KMS-11 (cell line): ENCODE measurements around the gene TNKS2.

ENCODE experiments used
- H2AFZ ChIP-seq: fragments of 200-600 bp; sonication (generic); 2 replicates; pipeline ENCODE4 v1.6.1; 2016; ENCODE audit warnings: antibody characterized with exemption, mixed run types, low read depth
- H3K27ac ChIP-seq: fragments of 200-600 bp; sonication (generic); 2 replicates; pipeline ENCODE4 v1.6.1; 2016; ENCODE audit warnings: mild to moderate bottlenecking, mixed run types
- H3K27me3 ChIP-seq: fragments of 200-600 bp; sonication (generic); 2 replicates; pipeline ENCODE4 v1.6.1; 2017; ENCODE audit warnings: mild to moderate bottlenecking, low read depth, mixed run types, moderate library complexity; ENCODE audit not compliant: insufficient read depth
- H3K36me3 ChIP-seq: fragments of 200-600 bp; sonication (generic); 2 replicates; pipeline ENCODE4 v1.6.1; 2017; ENCODE audit warnings: mild to moderate bottlenecking, mixed run types; ENCODE audit not compliant: insufficient read depth
- H3K4me1 ChIP-seq: fragments of 200-600 bp; sonication (generic); 2 replicates; pipeline ENCODE4 v1.6.1; 2016; ENCODE audit warnings: mild to moderate bottlenecking, low read depth, mixed run types; ENCODE audit not compliant: poor library complexity, severe bottlenecking
- H3K4me2 ChIP-seq: fragments of 200-600 bp; sonication (generic); 2 replicates; pipeline ENCODE4 v1.7.0; 2016; ENCODE audit warnings: mild to moderate bottlenecking, mixed run types
- H3K4me3 ChIP-seq: fragments of 200-600 bp; sonication (generic); IDR thresholded peaks from 2 replicates; pipeline ENCODE4 v1.6.1; 2017; ENCODE audit warnings: low read depth, low read length, mixed read lengths; ENCODE audit not compliant: insufficient read depth
- H3K79me2 ChIP-seq: fragments of 200-600 bp; sonication (generic); 2 replicates; pipeline ENCODE4 v1.6.1; 2016; ENCODE audit warnings: low read depth, mixed run types; ENCODE audit not compliant: insufficient read depth
- H3K9ac ChIP-seq: fragments of 200-600 bp; sonication (generic); 2 replicates; pipeline ENCODE4 v1.6.1; 2016; ENCODE audit warnings: mild to moderate bottlenecking, mixed run types
- H4K20me1 ChIP-seq: fragments of 200-600 bp; sonication (generic); 2 replicates; pipeline ENCODE4 v1.6.1; 2016; ENCODE audit warnings: mild to moderate bottlenecking, mixed run types; ENCODE audit not compliant: insufficient read depth
- CTCF ChIP-seq: fragments of 200-600 bp; sonication (generic); conservative IDR thresholded peaks from 2 replicates; pipeline ENCODE4 v1.6.1; 2017; ENCODE audit warnings: low read depth, mild to moderate bottlenecking, antibody characterized with exemption, low read length, moderate library complexity, mixed read lengths

Gene TNKS2

DNA sequence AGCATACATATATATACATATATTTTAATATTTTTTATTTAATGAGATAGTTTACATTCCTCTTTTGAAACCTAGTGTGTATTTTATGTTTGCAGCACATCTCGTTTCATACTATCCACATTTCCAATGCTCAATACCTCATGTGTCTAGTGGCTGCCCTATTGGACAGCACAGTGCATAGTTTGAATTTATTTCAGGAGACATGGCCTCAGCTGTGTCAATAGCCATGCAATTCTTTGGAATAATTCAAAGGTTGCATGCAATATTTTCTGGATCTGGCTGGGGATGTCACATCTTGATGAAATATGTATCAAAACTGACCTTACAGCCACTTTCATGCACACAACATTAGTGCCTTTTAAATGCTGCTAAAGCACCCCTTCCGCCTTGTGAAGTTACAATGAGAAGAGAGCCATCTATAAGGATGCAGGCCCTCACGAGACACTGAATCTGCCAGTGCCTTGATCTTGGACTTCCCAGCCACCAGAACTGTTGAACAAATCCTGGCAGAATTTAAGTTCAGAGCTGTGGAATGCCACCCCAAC is 98.1 kb downstream of the TNKS2 start:
- Histone ChIP-seq H3K4me1 (no peaks in the 10 kb centered on the region), H3K79me2 (no peaks in the 10 kb centered on the region), H3K9ac (no peak overlapping the region), H4K20me1 (no peaks in the 10 kb centered on the region), H3K36me3 (no peaks in the 10 kb centered on the region), H2AFZ (no peak overlapping the region), H3K27ac (no peak overlapping the region), H3K4me3 (no peak overlapping the region), H3K4me2 (no peak overlapping the region), H3K27me3 (no peaks in the 10 kb centered on the region)
- TF ChIP-seq CTCF = no peak

GRCh38 chr10:91897421-91897820 is 99.2 kb downstream of the TNKS2 start:
- H3K79me2 ChIP-seq = no peaks in the 10 kb centered on the region
- H3K4me1 ChIP-seq = no peaks in the 10 kb centered on the region
- H3K36me3 ChIP-seq = no peaks in the 10 kb centered on the region
- H3K9ac ChIP-seq = no peak overlapping the region
- no peak overlapping the region for H3K27ac ChIP-seq
- no peak overlapping the region for H3K4me3 ChIP-seq
- no peaks in the 10 kb centered on the region for H3K27me3 ChIP-seq
- no peaks in the 10 kb centered on the region for H4K20me1 ChIP-seq
- TF ChIP-seq CTCF = no peak
- no peak overlapping the region for H2AFZ ChIP-seq
- H3K4me2 ChIP-seq = no peak overlapping the region

DNA sequence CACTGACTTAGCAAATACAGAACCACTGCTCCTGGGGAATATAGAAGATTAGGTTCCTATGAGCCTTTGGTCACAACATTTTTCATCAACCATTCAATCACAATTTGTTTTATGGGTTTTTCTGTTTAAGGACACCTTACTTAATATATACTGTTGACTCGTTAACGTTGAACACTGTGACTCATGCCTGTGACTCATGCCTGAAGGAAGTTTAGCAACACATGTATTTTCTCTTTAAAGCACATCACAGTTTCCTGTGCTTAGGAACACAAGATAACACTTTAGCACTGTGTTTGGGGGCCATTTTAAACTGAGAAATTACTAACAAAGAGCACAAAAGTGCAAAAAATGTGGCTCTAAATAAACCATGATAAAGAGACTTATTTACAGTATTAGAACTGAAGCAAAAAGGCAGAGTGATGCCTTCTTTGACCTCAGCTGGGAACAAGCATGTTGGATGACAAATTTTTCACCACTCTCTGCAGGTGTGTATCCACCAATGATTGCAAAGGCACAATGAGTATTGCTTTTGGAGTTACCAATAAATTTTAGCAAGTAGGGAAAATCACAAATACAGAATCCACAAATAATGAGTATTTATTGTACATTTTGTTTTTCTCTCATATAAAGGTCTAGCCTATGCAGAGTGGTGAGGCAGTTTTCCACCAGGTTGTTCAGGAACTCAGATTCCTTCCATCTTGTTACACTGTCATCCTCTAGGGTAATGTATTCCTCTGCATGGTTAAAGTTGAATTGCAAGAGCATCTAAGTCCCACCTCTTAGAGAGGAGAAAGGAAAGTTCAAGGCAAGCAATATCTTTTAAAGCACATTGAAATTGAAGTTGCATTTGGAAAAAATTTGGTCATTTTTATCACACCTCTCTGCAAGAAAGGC is 103.8 kb downstream of the TNKS2 start:
- H3K9ac ChIP-seq = no peak overlapping the region
- no peaks in the 10 kb centered on the region for H3K79me2 ChIP-seq
- no peak overlapping the region for H3K4me2 ChIP-seq
- H3K36me3 ChIP-seq = no peaks in the 10 kb centered on the region
- no peak for TF ChIP-seq CTCF
- no peaks in the 10 kb centered on the region for H3K4me1 ChIP-seq
- H3K27me3 ChIP-seq = no peaks in the 10 kb centered on the region
- H3K4me3 ChIP-seq = no peak overlapping the region
- H3K27ac ChIP-seq = no peak overlapping the region
- no peaks in the 10 kb centered on the region for H4K20me1 ChIP-seq
- H2AFZ ChIP-seq = no peak overlapping the region

GRCh38 chr10:91907033-91907594 is 108.9 kb downstream of the TNKS2 start:
- no peak overlapping the region for H3K27ac ChIP-seq
- no peaks in the 10 kb centered on the region for H4K20me1 ChIP-seq
- no peak for TF ChIP-seq CTCF
- no peak overlapping the region for H3K4me2 ChIP-seq
- H3K79me2 ChIP-seq = no peaks in the 10 kb centered on the region
- H2AFZ ChIP-seq = no peak overlapping the region
- no peak overlapping the region for H3K4me3 ChIP-seq
- no peaks in the 10 kb centered on the region for H3K36me3 ChIP-seq
- peaks cover 23% of the 10 kb centered on the region for H3K4me1 ChIP-seq
- no peaks in the 10 kb centered on the region for H3K27me3 ChIP-seq
- H3K9ac ChIP-seq = no peak overlapping the region
